Vagina (tissue), 2 donors: Measurements from ENCODE around the gene CST4.

Experiments
- POLR2A ChIP-seq, 2 donors: fragments of 450-650 bp; IDR thresholded peaks; one replicate each; pipeline ENCODE4 v1.6.1; 2017; ENCODE audit warnings: antibody characterized with exemption in 2 of 2, mild to moderate bottlenecking in 2 of 2, moderate library complexity in 2 of 2
- TF ChIP-seq, protein P1 (sequence below), 3 experiments: fragments of 450-650 bp in 2 of 3; fragments of 200-600 bp in 1 of 3; sonication (generic) in 1 of 3; IDR thresholded peaks; one replicate each; pipeline ENCODE4 v1.5.1; 2017 to 2019; ENCODE audit warnings: antibody characterized with exemption in 3 of 3, mild to moderate bottlenecking in 2 of 3, moderate library complexity in 2 of 3

- TF ChIP-seq, protein P1, sequence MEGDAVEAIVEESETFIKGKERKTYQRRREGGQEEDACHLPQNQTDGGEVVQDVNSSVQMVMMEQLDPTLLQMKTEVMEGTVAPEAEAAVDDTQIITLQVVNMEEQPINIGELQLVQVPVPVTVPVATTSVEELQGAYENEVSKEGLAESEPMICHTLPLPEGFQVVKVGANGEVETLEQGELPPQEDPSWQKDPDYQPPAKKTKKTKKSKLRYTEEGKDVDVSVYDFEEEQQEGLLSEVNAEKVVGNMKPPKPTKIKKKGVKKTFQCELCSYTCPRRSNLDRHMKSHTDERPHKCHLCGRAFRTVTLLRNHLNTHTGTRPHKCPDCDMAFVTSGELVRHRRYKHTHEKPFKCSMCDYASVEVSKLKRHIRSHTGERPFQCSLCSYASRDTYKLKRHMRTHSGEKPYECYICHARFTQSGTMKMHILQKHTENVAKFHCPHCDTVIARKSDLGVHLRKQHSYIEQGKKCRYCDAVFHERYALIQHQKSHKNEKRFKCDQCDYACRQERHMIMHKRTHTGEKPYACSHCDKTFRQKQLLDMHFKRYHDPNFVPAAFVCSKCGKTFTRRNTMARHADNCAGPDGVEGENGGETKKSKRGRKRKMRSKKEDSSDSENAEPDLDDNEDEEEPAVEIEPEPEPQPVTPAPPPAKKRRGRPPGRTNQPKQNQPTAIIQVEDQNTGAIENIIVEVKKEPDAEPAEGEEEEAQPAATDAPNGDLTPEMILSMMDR (IDR thresholded peaks at IDR 0.05), result no peak
- TF ChIP-seq POLR2A (IDR thresholded peaks at IDR 0.05), result no peak
Observed at GRCh38 chr20:23666698-23667097, 22.1 kb downstream of the CST4 start.
